K562 (cell line): ENCODE measurements around the gene ZC3H18. TPM values are rescaled to one million over a fixed set of nuclear protein-coding genes. Genes with fewer than 3 reads are reported as not detected.

Source experiments
- ATAC-seq: fragments of 200-7000 bp; cut with Tn5 transposase; 3 replicates; pipeline ENCODE4 v1.9.1; 2020; ENCODE audit warnings: moderate library complexity
- BruUV-seq: library from RNA; stranded (reverse); fragments of 400-500 nt; replicated peaks from 2 replicates; lab custom pipeline; 2021; lab: Mats Ljungman, UMichigan
- CTCF ChIA-PET: fragments of 300-600 bp; formaldehyde crosslinking; extraction: SDS; loops from one replicate; lab custom pipeline; 2021; ENCODE audit warnings: low intra/inter-chr PET ratio; lab: Yijun Ruan, JAX
- POLR2A ChIA-PET: fragments of 300-600, 350-650 bp; sonication (Branson Sonifier 250); formaldehyde crosslinking; extraction: SDS; loops from one replicate; lab custom pipeline; 2021; ENCODE audit warnings: antibody characterized with exemption, inconsistent platforms; lab: Yijun Ruan, JAX
- DNase-seq, 4 experiments: peaks; one replicate each; pipeline versions ENCODE4 v3.0.0 to v3.0.0-alpha.2; 2011 to 2018; ENCODE audit warnings: low spot score in 3 of 4, mixed read lengths in 3 of 4; ENCODE audit errors: extremely low read depth in 1 of 4
- FAIRE-seq: peaks from 2 replicates; lab custom pipeline; 2011; peaks lifted over from hg19 to GRCh38; lab: Jason Lieb, UNC
- H2AFZ ChIP-seq: 2 replicates; pipeline ENCODE4 v1.6.0; 2011; ENCODE audit warnings: low read depth, low read length, control low read depth, inconsistent platforms
- H3K27ac ChIP-seq: fragments of 200-600 bp; 3 replicates; pipeline ENCODE4 v1.8.0; 2011; ENCODE audit warnings: low read depth, mild to moderate bottlenecking, control low read depth, inconsistent platforms, low read length, moderate library complexity, mixed read lengths; ENCODE audit errors: extremely low read depth
- H3K27me3 ChIP-seq, 2 experiments: fragments of 300-600 bp in 1 of 2; 2 replicates in 1 of 2; 3 replicates in 1 of 2; pipeline versions ENCODE4 v1.6.0 to v1.8.0; 2011; ENCODE audit warnings: inconsistent platforms in 2 of 2, low read length in 2 of 2, mild to moderate bottlenecking in 1 of 2, mixed read lengths in 1 of 2, moderate library complexity in 1 of 2; ENCODE audit not compliant: control insufficient read depth in 2 of 2, insufficient read depth in 2 of 2
- H3K36me3 ChIP-seq: fragments of 300-600 bp; 3 replicates; pipeline ENCODE4 v1.8.0; 2011; ENCODE audit warnings: mild to moderate bottlenecking, low read length, inconsistent platforms; ENCODE audit not compliant: control insufficient read depth, insufficient read depth
- H3K4me1 ChIP-seq, 2 experiments: fragments of 200-600 bp in 1 of 2; replicated peaks in 1 of 2; 2 replicates in 1 of 2; 3 replicates in 1 of 2; pipeline versions ENCODE4 v1.5.1 to v1.8.0; 2011; ENCODE audit warnings: inconsistent platforms in 2 of 2, low read length in 2 of 2, mild to moderate bottlenecking in 1 of 2, mixed read lengths in 1 of 2, moderate library complexity in 1 of 2; ENCODE audit not compliant: control insufficient read depth in 2 of 2, insufficient read depth in 2 of 2
- H3K4me2 ChIP-seq: 2 replicates; pipeline ENCODE4 v1.6.1; 2011; ENCODE audit warnings: low read length, control low read depth, inconsistent platforms, mixed read lengths; ENCODE audit not compliant: insufficient read depth
- H3K4me3 ChIP-seq: fragments of 200-600 bp; sonication (generic), shearing (Covaris generic); 2 replicates; pipeline ENCODE4 v1.5.1; 2016; ENCODE audit warnings: control low read depth, inconsistent platforms
- H3K79me2 ChIP-seq: fragments of 200-600 bp; 3 replicates; pipeline ENCODE4 v1.8.0; 2011; ENCODE audit warnings: low read length, inconsistent platforms; ENCODE audit not compliant: control insufficient read depth, insufficient read depth
- H3K9ac ChIP-seq, 2 experiments: 2 replicates each; pipeline versions ENCODE4 v1.6.0 to v1.6.1; 2011; ENCODE audit warnings: low read depth in 2 of 2, low read length in 2 of 2, control low read depth in 1 of 2, inconsistent platforms in 1 of 2, mild to moderate bottlenecking in 1 of 2, mixed read lengths in 1 of 2; ENCODE audit not compliant: insufficient read depth in 1 of 2
- H3K9me1 ChIP-seq: one replicate; pipeline ENCODE4 v1.6.0; 2011; ENCODE audit warnings: inconsistent platforms, mild to moderate bottlenecking, low read length, moderate library complexity; ENCODE audit not compliant: control insufficient read depth, insufficient read depth
- H3K9me3 ChIP-seq: replicated peaks from 2 replicates; pipeline ENCODE4 v1.5.1; 2011; ENCODE audit warnings: low read depth, low read length, inconsistent platforms; ENCODE audit not compliant: control insufficient read depth, insufficient read depth
- H4K20me1 ChIP-seq: replicated peaks from 2 replicates; pipeline ENCODE4 v1.6.1; 2011; ENCODE audit warnings: low read length, inconsistent platforms, mixed read lengths; ENCODE audit not compliant: control insufficient read depth, insufficient read depth
- ETV5 ChIP-seq: sonication (generic); formaldehyde crosslinking; IDR thresholded peaks from 2 replicates; pipeline ENCODE4 v1.4.0; 2020; ENCODE audit warnings: low read depth, mild to moderate bottlenecking, missing genetic modification reagents
- NRF1 ChIP-seq, 2 experiments: fragments of 450-650 bp; IDR thresholded peaks in 1 of 2; conservative IDR thresholded peaks in 1 of 2; 2 replicates each; pipeline ENCODE4 v1.6.1; 2014; ENCODE audit warnings: mild to moderate bottlenecking in 2 of 2
- WGBS: fragments of 100-300 bp; shearing (Covaris generic); methylation state at CpG from one replicate; pipeline ENCODE4 v1.1.6; 2016; ENCODE audit warnings: low coverage, mixed read lengths; ENCODE audit not compliant: insufficient coverage; ENCODE audit errors: missing lambda C conversion rate; 5-methylcytosine and 5-hydroxymethylcytosine counted together
- in situ Hi-C: fragments of 300-500 bp; cut with MboI; formaldehyde crosslinking; loops from 4 replicates; pipeline ENCODE4 v1.15.0; 2018; ENCODE audit warnings: inconsistent platforms, mixed read lengths
- intact Hi-C: fragments of 100-400 bp; cut with micrococcal nuclease; formaldehyde crosslinking; loops from 2 replicates; pipeline ENCODE4 v1.14.2; 2022
- polyA plus RNA-seq, 8 experiments: library from polyadenylated mRNA; depleted of rRNA in 4 of 8; stranded (reverse) in 5 of 8; unstranded in 3 of 8; fragments of >200 nt; fragmentation: Nextera tagmentation in 2 of 8; fragmentation: Illumina TruSeq in 1 of 8; extraction: Ambion mirVana in 2 of 8; extraction: Trizol in 1 of 8; gene quantifications; 2 replicates each; pipeline versions ENCODE4 v1.2.1 to v1.2.3, GENCODE V29; 2011 to 2014; ENCODE audit warnings: inconsistent platforms in 1 of 8, missing spikeins in 1 of 8
- total RNA-seq, 7 experiments: library from RNA; depleted of rRNA in 6 of 7; stranded (reverse); fragments of >200 nt in 6 of 7; fragmentation: Illumina TruSeq in 2 of 7; extraction: Trizol in 2 of 7; gene quantifications; 2 replicates each; pipeline versions ENCODE4 v1.2.1 to v1.2.3, GENCODE V29; 2011 to 2021; ENCODE audit warnings: low replicate concordance in 1 of 7
- TF ChIP-seq, protein P1 (sequence below): IDR thresholded peaks from 2 replicates; pipeline ENCODE4 v1.6.1; 2011; ENCODE audit not compliant: insufficient read length; ENCODE audit errors: extremely low read depth
- TF ChIP-seq, protein P2 (sequence below): sonication (generic); formaldehyde crosslinking; IDR thresholded peaks from 2 replicates; pipeline ENCODE4 v1.8.1; 2023; ENCODE audit warnings: mild to moderate bottlenecking, missing genetic modification reagents

The ZC3H18 gene
- total and polyA plus RNA-seq, 9 of the 15 experiments (the other 6 are each of a cell fraction or from before 2014, with no cell fraction given): 1.7 to 88.7 (median 26.9) TPM

DNA sequence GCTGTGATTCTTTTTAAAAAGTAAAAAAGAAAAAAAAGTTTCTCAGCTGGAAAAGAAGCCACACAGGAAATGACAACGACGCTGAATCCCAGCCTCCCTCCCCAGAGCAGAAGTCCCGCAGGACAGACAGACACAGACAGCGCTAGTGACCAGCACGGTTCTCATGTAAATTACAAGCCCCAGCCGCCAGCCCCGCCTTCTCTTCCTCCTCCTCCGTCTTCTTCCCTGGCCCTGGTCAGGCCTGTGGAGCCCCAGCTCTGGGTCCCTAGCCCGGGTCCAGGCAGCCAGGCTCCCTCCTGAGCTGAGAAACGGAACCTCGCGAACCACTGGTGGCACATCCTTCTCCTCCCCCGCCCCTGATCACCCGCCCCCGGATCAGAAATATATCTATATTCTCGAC lies 61.2 kb downstream of the ZC3H18 start:
- in situ Hi-C loops: no loop called here
- TSS peak; percentile 85 for BruUV-seq
- no peak for ATAC-seq

More for the DNA sequence above, 61.2 kb downstream of the ZC3H18 start:
- ChIA-PET POLR2A (interaction anchor here (1.1 kb wide), 1 partner anchor 14 kb away, joined by 3 read pairs; no protein-coding TSS in a partner anchor), CTCF (no interaction called here)
- WGBS: 76% methylated on average over 11 of the region's 16 CpGs
- H3K9me1 ChIP-seq: no peaks in the 10 kb centered on the region
- peaks cover 25 to 66% of the 10 kb centered on the region in 2 experiments for H3K4me1 ChIP-seq
- H3K9ac ChIP-seq: no peak overlapping the region
- H4K20me1 ChIP-seq: peaks cover 16% of the 10 kb centered on the region; the same call in 1 of the 2 replicates
- H3K27me3 ChIP-seq: no peaks in the 10 kb centered on the region
- FAIRE-seq (no peak), DNase-seq (no peak)
- H3K9me3 ChIP-seq: no peaks in the 10 kb centered on the region
- H3K36me3 ChIP-seq: peaks cover 67% of the 10 kb centered on the region
- TF ChIP-seq, protein P1, sequence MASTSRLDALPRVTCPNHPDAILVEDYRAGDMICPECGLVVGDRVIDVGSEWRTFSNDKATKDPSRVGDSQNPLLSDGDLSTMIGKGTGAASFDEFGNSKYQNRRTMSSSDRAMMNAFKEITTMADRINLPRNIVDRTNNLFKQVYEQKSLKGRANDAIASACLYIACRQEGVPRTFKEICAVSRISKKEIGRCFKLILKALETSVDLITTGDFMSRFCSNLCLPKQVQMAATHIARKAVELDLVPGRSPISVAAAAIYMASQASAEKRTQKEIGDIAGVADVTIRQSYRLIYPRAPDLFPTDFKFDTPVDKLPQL: no peak
- TF ChIP-seq NRF1 (conservative IDR thresholded peaks at IDR 0.05 in 1 of 2, IDR thresholded peaks at IDR 0.05 in 1 of 2): no peak
- TF ChIP-seq, protein P2, sequence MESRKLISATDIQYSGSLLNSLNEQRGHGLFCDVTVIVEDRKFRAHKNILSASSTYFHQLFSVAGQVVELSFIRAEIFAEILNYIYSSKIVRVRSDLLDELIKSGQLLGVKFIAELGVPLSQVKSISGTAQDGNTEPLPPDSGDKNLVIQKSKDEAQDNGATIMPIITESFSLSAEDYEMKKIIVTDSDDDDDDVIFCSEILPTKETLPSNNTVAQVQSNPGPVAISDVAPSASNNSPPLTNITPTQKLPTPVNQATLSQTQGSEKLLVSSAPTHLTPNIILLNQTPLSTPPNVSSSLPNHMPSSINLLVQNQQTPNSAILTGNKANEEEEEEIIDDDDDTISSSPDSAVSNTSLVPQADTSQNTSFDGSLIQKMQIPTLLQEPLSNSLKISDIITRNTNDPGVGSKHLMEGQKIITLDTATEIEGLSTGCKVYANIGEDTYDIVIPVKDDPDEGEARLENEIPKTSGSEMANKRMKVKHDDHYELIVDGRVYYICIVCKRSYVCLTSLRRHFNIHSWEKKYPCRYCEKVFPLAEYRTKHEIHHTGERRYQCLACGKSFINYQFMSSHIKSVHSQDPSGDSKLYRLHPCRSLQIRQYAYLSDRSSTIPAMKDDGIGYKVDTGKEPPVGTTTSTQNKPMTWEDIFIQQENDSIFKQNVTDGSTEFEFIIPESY (CRISPR knock-in tag): 0 out of 2 replicates have a peak, but pooled peaks have one; percentile 13
- no peak for TF ChIP-seq ETV5 (CRISPR knock-in tag)
- H3K4me3 ChIP-seq: no peak overlapping the region
- no peak overlapping the region for H3K27ac ChIP-seq
- no peak overlapping the region for H2AFZ ChIP-seq
- intact Hi-C loops: no loop called here
- H3K4me2 ChIP-seq: no peak overlapping the region
- H3K79me2 ChIP-seq: no peaks in the 10 kb centered on the region
